ENCODE measurements around the gene BAK1. TPM values are rescaled to one million over a fixed set of nuclear protein-coding genes. Genes with fewer than 3 reads are reported as not detected.

The BAK1 gene
- total RNA-seq, 1 experiment from 2014 or later: 40.0 TPM

DNA sequence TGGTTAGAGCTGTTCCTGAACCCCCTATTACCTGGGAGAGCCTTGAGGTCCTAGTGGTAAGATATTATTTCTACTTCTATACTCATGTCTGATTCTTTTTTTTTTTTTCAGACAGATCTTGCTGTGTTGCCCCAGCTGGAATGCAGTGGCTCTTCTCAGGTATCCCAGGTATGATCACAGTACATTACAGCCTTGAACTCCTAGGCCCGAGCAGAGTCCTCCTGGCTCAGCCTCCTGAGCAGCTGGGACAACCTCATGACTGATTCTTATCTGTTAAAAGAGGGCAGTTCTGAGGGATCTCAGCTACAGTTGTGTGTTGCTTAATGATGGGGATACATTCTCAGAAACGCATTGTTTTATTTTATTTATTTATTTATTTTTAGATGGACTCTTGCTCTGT is 30.2 kb downstream of the BAK1 start:
- Histone ChIP-seq H2BK12ac (ENCODE audit: insufficient read length, low read depth, low read length) (no peak overlapping the region), H3K27me3 (ENCODE audit: insufficient read depth, low read length) (no peaks in the 10 kb centered on the region), H3K23me2 (ENCODE audit: insufficient read length, low read depth, low read length, poor library complexity, severe bottlenecking) (no peaks in the 10 kb centered on the region), H4K91ac (ENCODE audit: insufficient read length, low read depth, low read length) (no peak overlapping the region), H3K9ac (ENCODE audit: extremely low read depth, insufficient read length, low read length) (no peak overlapping the region), H3K79me2 (ENCODE audit: insufficient read depth, low read length) (no peaks in the 10 kb centered on the region), H3K4ac (ENCODE audit: low read depth, low read length) (no peak overlapping the region), H3K9me3 (ENCODE audit: control insufficient read depth, low read depth, low read length) (no peaks in the 10 kb centered on the region), H2AFZ (ENCODE audit: low read length) (no peak overlapping the region), H3K27ac (ENCODE audit: insufficient read length, low read depth, low read length) (no peak overlapping the region), H3K56ac (ENCODE audit: insufficient read length, low read depth, low read length) (no peak overlapping the region), H4K20me1 (ENCODE audit: control insufficient read depth, insufficient read depth, insufficient read length) (no peaks in the 10 kb centered on the region), H3K4me2 (ENCODE audit: insufficient read depth, insufficient read length, low read length) (no peak overlapping the region), H2BK120ac (ENCODE audit: low read depth, low read length, poor library complexity, severe bottlenecking) (no peak overlapping the region), H4K5ac (ENCODE audit: insufficient read length, low read depth, low read length) (no peak overlapping the region), H2BK5ac (ENCODE audit: insufficient read length, low read length) (no peak overlapping the region), H3K14ac (ENCODE audit: insufficient read depth, low read length) (no peak overlapping the region), H2BK20ac (ENCODE audit: low read depth, low read length, poor library complexity, severe bottlenecking) (no peak overlapping the region), H3K23ac (ENCODE audit: insufficient read length, low read depth, low read length) (no peak overlapping the region), H3K79me1 (ENCODE audit: insufficient read depth, low read depth, low read length, poor library complexity, severe bottlenecking) (no peaks in the 10 kb centered on the region), H4K8ac (replicated peaks; ENCODE audit: insufficient read length, low read depth, low read length) (no peak overlapping the region), H2BK15ac (ENCODE audit: low read depth, low read length) (no peak overlapping the region), H3K18ac (ENCODE audit: insufficient read length, low read depth, low read length) (no peak overlapping the region), H3K4me1 (ENCODE audit: insufficient read depth, low read length) (no peaks in the 10 kb centered on the region), H2AK5ac (ENCODE audit: insufficient read length, low read length) (no peak overlapping the region), H3T11ph (ENCODE audit: low read length) (no peak overlapping the region)
- H3K4me1 Mint-ChIP-seq: peaks cover 5 to 16% of the 10 kb centered on the region in 2 experiments
- no peak overlapping the region for H3K27ac Mint-ChIP-seq
- no peaks in the 10 kb centered on the region; the same call in 1 of the 2 replicates for H3K27me3 Mint-ChIP-seq (ENCODE audit: low read depth)
- H3K36me3 Mint-ChIP-seq (ENCODE audit: insufficient read depth in 1 of 3, low read depth in 3 of 3): no peaks in the 10 kb centered on the region
- TF ChIP-seq, protein P1, sequence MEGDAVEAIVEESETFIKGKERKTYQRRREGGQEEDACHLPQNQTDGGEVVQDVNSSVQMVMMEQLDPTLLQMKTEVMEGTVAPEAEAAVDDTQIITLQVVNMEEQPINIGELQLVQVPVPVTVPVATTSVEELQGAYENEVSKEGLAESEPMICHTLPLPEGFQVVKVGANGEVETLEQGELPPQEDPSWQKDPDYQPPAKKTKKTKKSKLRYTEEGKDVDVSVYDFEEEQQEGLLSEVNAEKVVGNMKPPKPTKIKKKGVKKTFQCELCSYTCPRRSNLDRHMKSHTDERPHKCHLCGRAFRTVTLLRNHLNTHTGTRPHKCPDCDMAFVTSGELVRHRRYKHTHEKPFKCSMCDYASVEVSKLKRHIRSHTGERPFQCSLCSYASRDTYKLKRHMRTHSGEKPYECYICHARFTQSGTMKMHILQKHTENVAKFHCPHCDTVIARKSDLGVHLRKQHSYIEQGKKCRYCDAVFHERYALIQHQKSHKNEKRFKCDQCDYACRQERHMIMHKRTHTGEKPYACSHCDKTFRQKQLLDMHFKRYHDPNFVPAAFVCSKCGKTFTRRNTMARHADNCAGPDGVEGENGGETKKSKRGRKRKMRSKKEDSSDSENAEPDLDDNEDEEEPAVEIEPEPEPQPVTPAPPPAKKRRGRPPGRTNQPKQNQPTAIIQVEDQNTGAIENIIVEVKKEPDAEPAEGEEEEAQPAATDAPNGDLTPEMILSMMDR (conservative IDR thresholded peaks at IDR 0.05): no peak
- WGBS (ENCODE audit: extremely low coverage, insufficient read length, low lambda C conversion rate): no CpG with 5 or more reads among the region's 2 CpGs
- no peak for DNase-seq
- H3K4me3 Mint-ChIP-seq: no peak overlapping the region
- H3K9me3 Mint-ChIP-seq: no peaks in the 10 kb centered on the region
